Fibroblast of lung (primary cell): Measurements from ENCODE around the gene CCDC106. TPM values are rescaled to one million over a fixed set of nuclear protein-coding genes. Genes with fewer than 3 reads are reported as not detected.

Experiments
- DNase-seq, 2 donors: peaks; one replicate each; pipeline versions ENCODE4 v3.0.0 to v3.0.0-alpha.2; 2010; ENCODE audit warnings: low read depth in 2 of 2
- H2AFZ ChIP-seq: 2 replicates; pipeline ENCODE4 v1.5.1; 2012; ENCODE audit warnings: low read length, control low read depth, inconsistent platforms
- H3K27ac ChIP-seq: 2 replicates; pipeline ENCODE4 v1.5.1; 2011; ENCODE audit warnings: low read length, control low read depth; ENCODE audit not compliant: insufficient read depth
- H3K27me3 ChIP-seq: 2 replicates; pipeline ENCODE4 v1.5.1; 2011; ENCODE audit warnings: mild to moderate bottlenecking, low read length; ENCODE audit not compliant: control insufficient read depth, insufficient read depth
- H3K36me3 ChIP-seq: 2 replicates; pipeline ENCODE4 v1.5.1; 2011; ENCODE audit warnings: low read length; ENCODE audit not compliant: control insufficient read depth, insufficient read depth
- H3K4me1 ChIP-seq: 2 replicates; pipeline ENCODE4 v1.5.1; 2011; ENCODE audit warnings: low read length; ENCODE audit not compliant: control insufficient read depth, insufficient read depth; ENCODE audit errors: extremely low read depth
- H3K4me2 ChIP-seq: 2 replicates; pipeline ENCODE4 v1.5.1; 2011; ENCODE audit warnings: low read length, control low read depth; ENCODE audit not compliant: insufficient read depth; ENCODE audit errors: extremely low read depth
- H3K4me3 ChIP-seq, 4 experiments: fragments of 200-600 bp in 1 of 4; sonication (generic) in 1 of 4; replicated peaks in 1 of 4; 2 replicates each; pipeline ENCODE4 v1.5.1; 2011 to 2016; ENCODE audit warnings: low read length in 4 of 4, low read depth in 3 of 4, mild to moderate bottlenecking in 3 of 4, control low read depth in 2 of 4, inconsistent platforms in 1 of 4, mixed read lengths in 1 of 4; ENCODE audit not compliant: insufficient read depth in 1 of 4; ENCODE audit errors: control extremely low read depth in 1 of 4
- H3K79me2 ChIP-seq: 2 replicates; pipeline ENCODE4 v1.5.1; 2012; ENCODE audit warnings: mild to moderate bottlenecking, low read length, inconsistent platforms; ENCODE audit not compliant: control insufficient read depth, insufficient read depth
- H3K9ac ChIP-seq: 2 replicates; pipeline ENCODE4 v1.5.1; 2011; ENCODE audit warnings: mild to moderate bottlenecking, low read length, control low read depth; ENCODE audit not compliant: insufficient read depth
- H3K9me3 ChIP-seq: 2 replicates; pipeline ENCODE4 v1.5.1; 2012; ENCODE audit warnings: low read depth, low read length; ENCODE audit not compliant: control insufficient read depth, insufficient read depth
- H4K20me1 ChIP-seq: 2 replicates; pipeline ENCODE4 v1.5.1; 2011; ENCODE audit warnings: low read length; ENCODE audit not compliant: control insufficient read depth, insufficient read depth; ENCODE audit errors: extremely low read depth
- CTCF ChIP-seq, 2 donors: IDR thresholded peaks in 1 of 2; conservative IDR thresholded peaks in 1 of 2; 1 replicate in 1 of 2; 2 replicates in 1 of 2; pipeline ENCODE4 v1.5.1; 2011 to 2012; ENCODE audit warnings: low read length in 2 of 2, control low read depth in 1 of 2, inconsistent platforms in 1 of 2, low read depth in 1 of 2, mild to moderate bottlenecking in 1 of 2
- EZH2 ChIP-seq: IDR thresholded peaks from 2 replicates; pipeline ENCODE4 v1.5.1; 2012; ENCODE audit warnings: low read length, control low read depth, mild to moderate bottlenecking; ENCODE audit errors: missing control alignments
- polyA plus RNA-seq, 2 donors: library from polyadenylated mRNA; depleted of rRNA in 1 of 2; stranded (reverse) in 1 of 2; unstranded in 1 of 2; fragments of >200 nt; gene quantifications; 2 replicates each; pipeline ENCODE4 v1.2.1, GENCODE V29; 2011 to 2012; ENCODE audit warnings: missing spikeins in 1 of 2
- total RNA-seq: library from RNA; depleted of rRNA; stranded (reverse); fragments of >200 nt; gene quantifications from 2 replicates; pipeline ENCODE4 v1.2.1, GENCODE V29; 2014

Gene CCDC106
- total and polyA plus RNA-seq, 2 donors (not counting 1 experiment from before 2014, with no cell fraction given) = 4.5 to 10.2 TPM

- Histone ChIP-seq H3K9ac (no peak overlapping the region), H3K4me2 (no peak overlapping the region), H3K9me3 (no peaks in the 10 kb centered on the region), H3K27me3 (no peaks in the 10 kb centered on the region), H4K20me1 (no peaks in the 10 kb centered on the region), H3K4me3 (no peak overlapping the region), H3K4me1 (peaks cover 6% of the 10 kb centered on the region), H3K36me3 (peaks cover under 1% of the 10 kb centered on the region), H3K79me2 (peaks cover 25% of the 10 kb centered on the region), H2AFZ (peak overlapping the region; percentile 84), H3K27ac (no peak overlapping the region)
- DNase-seq = peak; percentile 90 to 97
- no peak for TF ChIP-seq EZH2
- TF ChIP-seq CTCF (conservative IDR thresholded peaks at IDR 0.05 in 1 of 2, IDR thresholded peaks at IDR 0.05 in 1 of 2; ENCODE audit: low read depth in 1 of 2, low read length in 2 of 2) = peak; percentile 79 to 85
These were observed 15.6 kb upstream of the CCDC106 start for GRCh38 chr19:55632463-55632834.

GRCh38 chr19:55633861-55634260, 14.2 kb upstream of the CCDC106 start:
- H3K27me3 ChIP-seq = no peaks in the 10 kb centered on the region
- no peak for TF ChIP-seq EZH2
- TF ChIP-seq CTCF (conservative IDR thresholded peaks at IDR 0.05 in 1 of 2, IDR thresholded peaks at IDR 0.05 in 1 of 2; ENCODE audit: low read depth in 1 of 2, low read length in 2 of 2) = no peak
- H3K27ac ChIP-seq = no peak overlapping the region
- DNase-seq = no peak
- no peaks in the 10 kb centered on the region for H3K9me3 ChIP-seq
- H3K4me1 ChIP-seq = peaks cover 6% of the 10 kb centered on the region
- no peak overlapping the region for H3K4me2 ChIP-seq
- no peak overlapping the region for H3K9ac ChIP-seq
- H3K36me3 ChIP-seq = peaks cover 5% of the 10 kb centered on the region
- H3K79me2 ChIP-seq = peaks cover 35% of the 10 kb centered on the region
- H3K4me3 ChIP-seq = no peak overlapping the region
- no peak overlapping the region for H2AFZ ChIP-seq
- H4K20me1 ChIP-seq = no peaks in the 10 kb centered on the region

GRCh38 chr19:55635334-55635717, 12.7 kb upstream of the CCDC106 start:
- peak overlapping the region; percentile 67 to 100 (median 96) for H3K4me3 ChIP-seq
- no peaks in the 10 kb centered on the region for H3K27me3 ChIP-seq
- H3K9ac ChIP-seq = peak overlapping the region; percentile 91
- H3K36me3 ChIP-seq = peaks cover 5% of the 10 kb centered on the region
- H2AFZ ChIP-seq = peak overlapping the region; percentile 4
- no peaks in the 10 kb centered on the region for H4K20me1 ChIP-seq
- H3K9me3 ChIP-seq = no peaks in the 10 kb centered on the region
- H3K27ac ChIP-seq = peak overlapping the region; percentile 95
- H3K4me1 ChIP-seq = peaks cover 9% of the 10 kb centered on the region
- DNase-seq = no peak
- H3K4me2 ChIP-seq = peak overlapping the region; percentile 92
- TF ChIP-seq EZH2 (no peak), CTCF (conservative IDR thresholded peaks at IDR 0.05 in 1 of 2, IDR thresholded peaks at IDR 0.05 in 1 of 2; ENCODE audit: low read depth in 1 of 2, low read length in 2 of 2) (no peak)
- H3K79me2 ChIP-seq = peaks cover 38% of the 10 kb centered on the region
